ENCODE data around the gene NELFE. TPM values are rescaled to one million over a fixed set of nuclear protein-coding genes. Genes with fewer than 3 reads are reported as not detected.

NELFE gene
- total and polyA plus RNA-seq, 2 of the 13 experiments (the other 11 are each of a cell fraction or from before 2014, with no cell fraction given): 51.3 to 69.8 TPM

GRCh38 chr6:31927242-31927862 lies 31.4 kb downstream of the NELFE start, which contains the start of gene C2 (continued):
- TF ChIP-seq ELK4 (CRISPR knock-in tag; IDR thresholded peaks at IDR 0.05; ENCODE audit: borderline replicate concordance): no peak
- peak; percentile 92; the same call in 1 of the 2 replicates for TF ChIP-seq ARID2 (CRISPR knock-in tag; IDR thresholded peaks at IDR 0.05; ENCODE audit: borderline replicate concordance)
- peak; percentile 64; the same call in 1 of the 2 replicates for TF ChIP-seq ZNF607 (CRISPR knock-in tag; IDR thresholded peaks at IDR 0.05; ENCODE audit: borderline replicate concordance)
- TF ChIP-seq PHB2 (IDR thresholded peaks at IDR 0.05; ENCODE audit: partially characterized antibody): no peak
- peak; percentile 100 for TF ChIP-seq GATAD2A (CRISPR knock-in tag; IDR thresholded peaks at IDR 0.05)
- TF ChIP-seq ZBTB34 (CRISPR knock-in tag; IDR thresholded peaks at IDR 0.05): peak; percentile 86
- TF ChIP-seq BRCA1 (CRISPR knock-in tag; IDR thresholded peaks at IDR 0.05): no peak; the same call in 1 of the 2 replicates
- TF ChIP-seq KDM4B (CRISPR knock-in tag; IDR thresholded peaks at IDR 0.05): peak; percentile 79
- no peak for TF ChIP-seq KLF12 (CRISPR knock-in tag; IDR thresholded peaks at IDR 0.05; ENCODE audit: borderline replicate concordance)
- no peak for TF ChIP-seq STAT5B (CRISPR knock-in tag; IDR thresholded peaks at IDR 0.05)
- TF ChIP-seq ZNF687 (CRISPR knock-in tag; IDR thresholded peaks at IDR 0.05): peak; percentile 74; the same call in 1 of the 2 replicates
- TF ChIP-seq NCOA5 (CRISPR knock-in tag; IDR thresholded peaks at IDR 0.05): no peak
- no peak for TF ChIP-seq NFE2L2 (IDR thresholded peaks at IDR 0.05; ENCODE audit: low read length)
- TF ChIP-seq U2AF2 (IDR thresholded peaks at IDR 0.05; ENCODE audit: low read depth, low read length): no peak
- TF ChIP-seq TEAD3 (CRISPR knock-in tag; optimal IDR thresholded peaks at IDR 0.05; ENCODE audit: borderline replicate concordance): peak; percentile 98
- no peak for TF ChIP-seq NR1H2 (CRISPR knock-in tag; IDR thresholded peaks at IDR 0.05; ENCODE audit: borderline replicate concordance, low read depth)
- TF ChIP-seq REPIN1 (CRISPR knock-in tag; IDR thresholded peaks at IDR 0.05; ENCODE audit: borderline replicate concordance, low read depth): peak; percentile 94
- peak; percentile 93; the same call in 1 of the 2 replicates for TF ChIP-seq HBP1 (CRISPR knock-in tag; IDR thresholded peaks at IDR 0.05; ENCODE audit: low read depth)
- peak; percentile 98; the same call in 1 of the 2 replicates for TF ChIP-seq ZBTB20 (CRISPR knock-in tag; IDR thresholded peaks at IDR 0.05; ENCODE audit: borderline replicate concordance, low read depth)
- peak; percentile 42; the same call in 1 of the 2 replicates for TF ChIP-seq ELF4 (CRISPR knock-in tag; IDR thresholded peaks at IDR 0.05; ENCODE audit: borderline replicate concordance)
- no peak for TF ChIP-seq SRSF1 (optimal IDR thresholded peaks at IDR 0.05; ENCODE audit: low read depth, low read length)
- no peak for TF ChIP-seq GTF2F1 (IDR thresholded peaks at IDR 0.05; ENCODE audit: low read length)
- TF ChIP-seq ZSCAN22 (CRISPR knock-in tag; IDR thresholded peaks at IDR 0.05): no peak
